Duodenal mucosa (tissue), 2 donors: ENCODE data around the gene STOX1.
A peak's percentile ranks its signal among the peaks of the same experiment; 100 is the strongest.
"Not testable (repeated sequence)": the region's sequence is repeated elsewhere in the genome, so short reads cannot be mapped to it uniquely, and the experiment has no call there.

Experiments used
- H3K27ac ChIP-seq: one replicate; pipeline ENCODE4 v1.7.0; 2013; ENCODE audit warnings: low read depth, low read length
- H3K27me3 ChIP-seq, 2 donors: one replicate each; pipeline ENCODE4 v1.7.0; 2013; ENCODE audit warnings: low read length in 2 of 2, control low read depth in 1 of 2; ENCODE audit not compliant: insufficient read depth in 2 of 2, control insufficient read depth in 1 of 2
- H3K36me3 ChIP-seq, 2 donors: one replicate each; pipeline ENCODE4 v1.7.0; 2013; ENCODE audit warnings: low read length in 2 of 2, control low read depth in 1 of 2; ENCODE audit not compliant: insufficient read depth in 2 of 2, control insufficient read depth in 1 of 2
- H3K4me1 ChIP-seq, 2 donors: one replicate each; pipeline ENCODE4 v1.7.0; 2013; ENCODE audit warnings: low read length in 2 of 2, control low read depth in 1 of 2; ENCODE audit not compliant: insufficient read depth in 2 of 2, control insufficient read depth in 1 of 2
- H3K4me3 ChIP-seq, 2 donors: one replicate each; pipeline ENCODE4 v1.7.0; 2013; ENCODE audit warnings: low read length in 2 of 2, low read depth in 1 of 2
- H3K9ac ChIP-seq, 2 donors: one replicate each; pipeline ENCODE4 v1.7.0; 2013; ENCODE audit warnings: low read length in 2 of 2, low read depth in 1 of 2
- H3K9me3 ChIP-seq, 2 donors: one replicate each; pipeline ENCODE4 v1.7.0; 2013; ENCODE audit warnings: low read length in 2 of 2, control low read depth in 1 of 2; ENCODE audit not compliant: control insufficient read depth in 1 of 2

STOX1 gene

GRCh38 chr10:68901105-68901927, 74.0 kb downstream of the STOX1 start, which contains the start of gene DDX50:
Gene DDX50 (plus strand): TSS chr10:68901315. CDS start chr10:68901385, 70 bp downstream.
- H3K4me1 ChIP-seq = peaks cover 15 to 22% of the 10 kb centered on the region in 2 donors
- no peaks in the 10 kb centered on the region for H3K36me3 ChIP-seq
- peak within 1 kb of the TSS; percentile 99 for H3K27ac ChIP-seq
- no peaks in the 10 kb centered on the region for H3K9me3 ChIP-seq
- peak within 1 kb of the TSS; percentile 89 to 90 for H3K4me3 ChIP-seq
- H3K9ac ChIP-seq = peak within 1 kb of the TSS; percentile 92 to 95
- H3K27me3 ChIP-seq = no peaks in the 10 kb centered on the region

DNA sequence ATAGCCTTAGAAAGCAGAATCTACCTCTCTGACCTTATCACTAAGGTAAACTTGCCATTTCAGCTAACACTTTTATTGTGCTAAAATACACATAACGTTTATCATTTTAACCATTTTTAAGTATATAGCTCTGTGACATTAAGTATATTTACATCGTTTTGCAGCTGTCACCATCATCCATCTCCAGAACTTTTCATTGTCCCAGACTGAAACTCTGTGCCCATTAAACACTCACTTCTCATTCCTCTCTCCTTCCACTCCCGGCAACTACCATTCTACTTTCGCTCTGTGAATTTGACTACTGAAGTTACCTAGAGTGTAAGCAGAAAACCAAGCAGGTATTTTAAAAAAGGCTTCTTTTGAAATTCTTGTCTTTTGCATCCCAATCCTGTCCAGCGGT, 75.1 kb downstream of the STOX1 start:
- Histone ChIP-seq H3K9ac (peak overlapping the region in 1 of 2 donors; percentile 29), H3K27ac (no peak overlapping the region), H3K9me3 (no peaks in the 10 kb centered on the region), H3K4me1 (peaks cover 15 to 22% of the 10 kb centered on the region in 2 donors), H3K27me3 (no peaks in the 10 kb centered on the region), H3K4me3 (peak overlapping the region in 1 of 2 donors; percentile 89), H3K36me3 (peaks cover 0 to 10% of the 10 kb centered on the region in 2 donors)

DNA sequence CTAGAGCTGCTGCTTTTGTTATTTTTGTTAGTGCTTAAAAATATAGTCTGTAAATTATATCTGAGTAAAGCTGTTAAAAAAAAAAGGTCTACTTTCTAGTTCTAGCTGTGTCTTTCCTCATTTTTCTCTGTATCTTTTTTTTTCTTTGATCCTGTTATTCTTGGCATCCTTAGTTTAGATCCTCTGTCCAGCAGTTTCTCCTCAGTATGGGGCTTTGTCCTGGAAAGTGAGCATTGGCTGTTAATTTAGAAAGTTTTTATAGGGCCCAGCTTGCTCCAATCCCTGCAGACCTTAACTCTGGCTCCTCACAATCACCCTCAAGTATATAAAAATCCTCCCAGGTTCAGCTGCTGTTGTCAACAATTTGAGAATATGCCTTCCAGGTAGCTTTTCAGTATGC, 97.3 kb downstream of the STOX1 start:
- H3K27ac ChIP-seq = no peak overlapping the region
- no peaks in the 10 kb centered on the region for H3K27me3 ChIP-seq
- H3K9ac ChIP-seq = no peak overlapping the region
- no peaks in the 10 kb centered on the region for H3K9me3 ChIP-seq
- H3K36me3 ChIP-seq = peaks cover 12 to 17% of the 10 kb centered on the region in 2 donors
- H3K4me1 ChIP-seq = no peaks in the 10 kb centered on the region
- no peak overlapping the region for H3K4me3 ChIP-seq

- Histone ChIP-seq H3K27me3 (no peaks in the 10 kb centered on the region), H3K4me3 (no peak overlapping the region), H3K9ac (no peak overlapping the region), H3K36me3 (peaks cover 8 to 11% of the 10 kb centered on the region in 2 donors), H3K4me1 (no peaks in the 10 kb centered on the region), H3K27ac (no peak overlapping the region), H3K9me3 (no peaks in the 10 kb centered on the region)
Observed at GRCh38 chr10:68925489-68925888, 98.2 kb downstream of the STOX1 start.

GRCh38 chr10:68929157-68929556, 101.8 kb downstream of the STOX1 start:
- not testable (repeated sequence) for H3K4me3 ChIP-seq, H3K27ac ChIP-seq, H3K9me3 ChIP-seq, H3K4me1 ChIP-seq, H3K9ac ChIP-seq, H3K27me3 ChIP-seq
- peaks cover 9 to 13% of the 10 kb centered on the region in 2 donors for H3K36me3 ChIP-seq

GRCh38 chr10:68929888-68930287, 102.6 kb downstream of the STOX1 start:
- not testable (repeated sequence) for H3K4me1 ChIP-seq, H3K9ac ChIP-seq, H3K27me3 ChIP-seq, H3K27ac ChIP-seq, H3K9me3 ChIP-seq, H3K4me3 ChIP-seq
- H3K36me3 ChIP-seq = peaks cover 9 to 18% of the 10 kb centered on the region in 2 donors

- not testable (repeated sequence) for H3K27ac ChIP-seq, H3K9me3 ChIP-seq, H3K4me3 ChIP-seq, H3K27me3 ChIP-seq, H3K4me1 ChIP-seq, H3K9ac ChIP-seq
- H3K36me3 ChIP-seq = peaks cover 11 to 37% of the 10 kb centered on the region in 2 donors
Observed at GRCh38 chr10:68932860-68933259, 105.5 kb downstream of the STOX1 start.

- no peaks in the 10 kb centered on the region for H3K9me3 ChIP-seq
- peaks cover 15 to 54% of the 10 kb centered on the region in 2 donors for H3K36me3 ChIP-seq
- H3K4me3 ChIP-seq = no peak overlapping the region
- no peak overlapping the region for H3K9ac ChIP-seq
- no peak overlapping the region for H3K27ac ChIP-seq
- H3K4me1 ChIP-seq = no peaks in the 10 kb centered on the region
- H3K27me3 ChIP-seq = no peaks in the 10 kb centered on the region
Observed at GRCh38 chr10:68934994-68935393, 107.7 kb downstream of the STOX1 start.

DNA sequence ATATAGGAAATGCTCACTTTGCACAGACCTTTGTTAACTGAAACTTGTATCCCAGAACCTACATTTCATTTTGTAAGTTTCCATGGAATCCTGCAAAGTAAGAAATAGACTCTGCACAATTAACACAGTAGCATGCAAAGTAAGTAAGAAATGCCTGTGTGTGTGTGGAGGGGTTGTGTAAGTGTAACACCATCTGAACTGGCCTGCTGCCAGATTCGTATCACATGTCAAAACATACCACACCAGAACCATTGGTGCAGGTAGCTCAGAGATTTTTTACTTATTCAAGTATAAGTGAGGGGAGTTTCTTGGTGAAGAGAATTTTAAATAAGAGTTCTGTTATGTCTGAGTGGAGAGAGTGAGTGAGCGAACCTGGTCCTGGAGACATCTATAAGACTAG, 110.8 kb downstream of the STOX1 start:
- H3K36me3 ChIP-seq = peaks cover 10 to 54% of the 10 kb centered on the region in 2 donors
- H3K4me1 ChIP-seq = no peaks in the 10 kb centered on the region
- no peak overlapping the region for H3K9ac ChIP-seq
- no peaks in the 10 kb centered on the region for H3K27me3 ChIP-seq
- H3K4me3 ChIP-seq = no peak overlapping the region
- no peaks in the 10 kb centered on the region for H3K9me3 ChIP-seq
- H3K27ac ChIP-seq = no peak overlapping the region

DNA sequence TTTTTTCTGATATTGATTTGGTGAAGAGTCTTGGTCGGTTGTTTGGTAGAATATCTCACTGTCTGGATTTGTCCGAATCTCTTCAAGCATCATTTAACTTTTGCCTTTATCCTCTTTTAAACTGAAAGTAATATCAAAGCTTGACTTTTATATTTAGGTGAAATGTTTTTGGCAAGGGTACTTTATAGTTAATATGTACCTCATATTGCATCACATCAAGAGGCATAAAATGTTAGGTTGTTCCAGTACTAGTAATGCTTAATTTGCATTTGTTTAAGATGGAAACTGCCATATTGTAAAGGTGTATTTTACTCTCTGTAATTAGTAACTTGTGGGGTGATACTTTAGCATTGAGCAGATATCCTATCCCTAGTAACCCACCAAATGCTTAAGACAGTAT, 111.6 kb downstream of the STOX1 start:
- no peaks in the 10 kb centered on the region for H3K9me3 ChIP-seq
- H3K36me3 ChIP-seq = peaks cover 10 to 53% of the 10 kb centered on the region in 2 donors
- H3K4me1 ChIP-seq = no peaks in the 10 kb centered on the region
- no peak overlapping the region for H3K9ac ChIP-seq
- no peaks in the 10 kb centered on the region for H3K27me3 ChIP-seq
- no peak overlapping the region for H3K4me3 ChIP-seq
- no peak overlapping the region for H3K27ac ChIP-seq
